A673 (cell line): Measurements from ENCODE around the gene BMPR1B. TPM values are rescaled to one million over a fixed set of nuclear protein-coding genes. Genes with fewer than 3 reads are reported as not detected.

ENCODE experiments used
- BruUV-seq: library from RNA; stranded (reverse); fragments of 400-500 nt; replicated peaks from 2 replicates; lab custom pipeline; 2021; lab: Mats Ljungman, UMichigan
- CTCF ChIA-PET: fragments of 300-600 bp; sonication (Branson Sonifier 250); formaldehyde crosslinking; loops from one replicate; lab custom pipeline; 2022; ENCODE audit warnings: antibody characterized with exemption; lab: Charles Lee
- POLR2A ChIA-PET: fragments of 300-600 bp; sonication (Branson Sonifier 250); formaldehyde crosslinking; loops from one replicate; lab custom pipeline; 2022; ENCODE audit warnings: antibody characterized with exemption; ENCODE audit not compliant: low non-redundant PET; lab: Charles Lee
- DNase-seq: peaks from one replicate; pipeline ENCODE4 v3.0.0-alpha.2; 2015; ENCODE audit warnings: low spot score
- H3K27ac ChIP-seq: fragments of 200-600 bp; sonication (generic); 2 replicates; pipeline ENCODE4 v1.5.1; 2016; ENCODE audit warnings: mixed run types, low read depth, mild to moderate bottlenecking, mixed read lengths, antibody characterized with exemption, low read length; ENCODE audit not compliant: poor library complexity, severe bottlenecking
- H3K27me3 ChIP-seq: fragments of 200-600 bp; sonication (generic); replicated peaks from 2 replicates; pipeline ENCODE4 v1.6.1; 2017; ENCODE audit warnings: mixed run types, low read depth, mild to moderate bottlenecking, mixed read lengths, antibody characterized with exemption, low read length; ENCODE audit not compliant: insufficient read depth, poor library complexity
- H3K36me3 ChIP-seq: fragments of 200-600 bp; sonication (generic); 2 replicates; pipeline ENCODE4 v1.6.1; 2016; ENCODE audit warnings: mixed run types, mild to moderate bottlenecking, mixed read lengths, antibody characterized with exemption, low read length; ENCODE audit not compliant: insufficient read depth, poor library complexity, severe bottlenecking
- H3K4me1 ChIP-seq: fragments of 200-600 bp; sonication (generic); 2 replicates; pipeline ENCODE4 v1.6.1; 2017; ENCODE audit warnings: mixed run types, mild to moderate bottlenecking, mixed read lengths, antibody characterized with exemption, low read length; ENCODE audit not compliant: insufficient read depth, poor library complexity, severe bottlenecking
- H3K4me3 ChIP-seq: fragments of 200-600 bp; sonication (generic); 2 replicates; pipeline ENCODE4 v1.5.1; 2016; ENCODE audit warnings: low read depth, mixed run types, mild to moderate bottlenecking, mixed read lengths, low read length; ENCODE audit not compliant: poor library complexity, severe bottlenecking
- H3K9me3 ChIP-seq: fragments of 200-600 bp; sonication (generic); 2 replicates; pipeline ENCODE4 v1.6.1; 2016; ENCODE audit warnings: mixed run types, low read depth, mild to moderate bottlenecking, mixed read lengths, antibody characterized with exemption, low read length; ENCODE audit not compliant: poor library complexity, severe bottlenecking
- EZH2 ChIP-seq: fragments of 200-600 bp; sonication (generic); IDR thresholded peaks from 2 replicates; pipeline ENCODE4 v1.6.1; 2017; ENCODE audit warnings: borderline replicate concordance, low read depth, mild to moderate bottlenecking, mixed read lengths, antibody characterized with exemption, low read length; ENCODE audit not compliant: poor library complexity, severe bottlenecking
- intact Hi-C: fragments of 100-400 bp; cut with micrococcal nuclease; formaldehyde crosslinking; loops from one replicate; pipeline ENCODE4 v1.10.0; 2022; ENCODE audit not compliant: unreplicated experiment
- total RNA-seq: library from RNA; stranded (reverse); gene quantifications from 2 replicates; pipeline ENCODE4 v1.2.3, GENCODE V29; 2021
- TF ChIP-seq, protein P1 (sequence below): fragments of 300-800, 200-600 bp; sonication (generic); conservative IDR thresholded peaks from 2 replicates; pipeline ENCODE4 v1.5.1; 2017; ENCODE audit warnings: low read depth, mild to moderate bottlenecking, antibody characterized with exemption, low read length, moderate library complexity, mixed read lengths

The BMPR1B gene
- total RNA-seq, 1 experiment from 2014 or later: 2.2 TPM

- TF ChIP-seq EZH2: no peak
- TF ChIP-seq, protein P1, sequence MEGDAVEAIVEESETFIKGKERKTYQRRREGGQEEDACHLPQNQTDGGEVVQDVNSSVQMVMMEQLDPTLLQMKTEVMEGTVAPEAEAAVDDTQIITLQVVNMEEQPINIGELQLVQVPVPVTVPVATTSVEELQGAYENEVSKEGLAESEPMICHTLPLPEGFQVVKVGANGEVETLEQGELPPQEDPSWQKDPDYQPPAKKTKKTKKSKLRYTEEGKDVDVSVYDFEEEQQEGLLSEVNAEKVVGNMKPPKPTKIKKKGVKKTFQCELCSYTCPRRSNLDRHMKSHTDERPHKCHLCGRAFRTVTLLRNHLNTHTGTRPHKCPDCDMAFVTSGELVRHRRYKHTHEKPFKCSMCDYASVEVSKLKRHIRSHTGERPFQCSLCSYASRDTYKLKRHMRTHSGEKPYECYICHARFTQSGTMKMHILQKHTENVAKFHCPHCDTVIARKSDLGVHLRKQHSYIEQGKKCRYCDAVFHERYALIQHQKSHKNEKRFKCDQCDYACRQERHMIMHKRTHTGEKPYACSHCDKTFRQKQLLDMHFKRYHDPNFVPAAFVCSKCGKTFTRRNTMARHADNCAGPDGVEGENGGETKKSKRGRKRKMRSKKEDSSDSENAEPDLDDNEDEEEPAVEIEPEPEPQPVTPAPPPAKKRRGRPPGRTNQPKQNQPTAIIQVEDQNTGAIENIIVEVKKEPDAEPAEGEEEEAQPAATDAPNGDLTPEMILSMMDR: no peak
- Histone ChIP-seq H3K4me1 (no peaks in the 10 kb centered on the region), H3K4me3 (no peak overlapping the region), H3K27ac (no peak overlapping the region), H3K36me3 (no peaks in the 10 kb centered on the region), H3K9me3 (no peaks in the 10 kb centered on the region), H3K27me3 (no peaks in the 10 kb centered on the region)
- intact Hi-C loops: no loop called here
- CTCF ChIA-PET: no interaction called here
- BruUV-seq: no TSS peak
- POLR2A ChIA-PET: no interaction called here
- no peak for DNase-seq
Observed at GRCh38 chr4:94744850-94745249, 12.9 kb upstream of the BMPR1B start.

DNA sequence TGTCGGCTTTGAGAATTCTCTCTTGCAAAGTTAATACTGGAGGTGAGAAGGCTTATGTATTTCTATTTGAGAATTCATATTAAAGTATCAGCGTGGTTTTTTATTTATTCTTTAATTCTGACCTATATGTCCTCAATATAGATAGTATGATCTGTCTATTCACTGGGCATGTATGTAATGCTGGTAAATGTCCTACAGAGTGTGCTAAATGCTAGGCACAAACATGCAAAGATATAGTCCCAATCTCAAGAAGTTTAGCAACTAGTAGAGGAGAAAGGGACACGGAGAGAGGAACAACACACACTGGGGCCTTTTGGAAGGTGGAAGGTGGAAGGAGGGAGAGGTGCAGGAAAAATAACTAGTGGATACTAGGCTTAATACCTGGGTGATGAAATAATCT is 11.0 kb upstream of the BMPR1B start:
- no peak overlapping the region for H3K27ac ChIP-seq
- no peaks in the 10 kb centered on the region for H3K4me1 ChIP-seq
- no peak for DNase-seq
- TF ChIP-seq EZH2: no peak
- TF ChIP-seq, protein P1: 0 out of 2 replicates have a peak, but pooled peaks have one; percentile 14
- no peak overlapping the region for H3K4me3 ChIP-seq
- H3K36me3 ChIP-seq: no peaks in the 10 kb centered on the region
- no TSS peak for BruUV-seq
- intact Hi-C loops: no loop called here
- ChIA-PET POLR2A (no interaction called here), CTCF (no interaction called here)
- H3K9me3 ChIP-seq: no peaks in the 10 kb centered on the region
- H3K27me3 ChIP-seq: no peaks in the 10 kb centered on the region

GRCh38 chr4:94758141-94758699 is 465 bp downstream of the BMPR1B start:
- peak; percentile 40 for DNase-seq
- TF ChIP-seq EZH2: no peak
- TF ChIP-seq, protein P1: no peak
- Histone ChIP-seq H3K36me3 (no peaks in the 10 kb centered on the region), H3K4me3 (peak overlapping the region; percentile 58), H3K27ac (no peak overlapping the region), H3K4me1 (no peaks in the 10 kb centered on the region), H3K9me3 (no peaks in the 10 kb centered on the region), H3K27me3 (no peaks in the 10 kb centered on the region)
- POLR2A ChIA-PET: no interaction called here
- CTCF ChIA-PET: no interaction called here
- no TSS peak for BruUV-seq
- intact Hi-C loops: loop anchor here (10.0 kb wide), 1 partner anchor 367 kb away; no protein-coding TSS in a partner anchor
